ENCODE measurements around the gene VMP1. TPM values are rescaled to one million over a fixed set of nuclear protein-coding genes. Genes with fewer than 3 reads are reported as not detected.

The VMP1 gene
- total and polyA plus RNA-seq, 2 of the 13 experiments (the other 11 are each of a cell fraction or from before 2014, with no cell fraction given), result 186 to 271 TPM

DNA sequence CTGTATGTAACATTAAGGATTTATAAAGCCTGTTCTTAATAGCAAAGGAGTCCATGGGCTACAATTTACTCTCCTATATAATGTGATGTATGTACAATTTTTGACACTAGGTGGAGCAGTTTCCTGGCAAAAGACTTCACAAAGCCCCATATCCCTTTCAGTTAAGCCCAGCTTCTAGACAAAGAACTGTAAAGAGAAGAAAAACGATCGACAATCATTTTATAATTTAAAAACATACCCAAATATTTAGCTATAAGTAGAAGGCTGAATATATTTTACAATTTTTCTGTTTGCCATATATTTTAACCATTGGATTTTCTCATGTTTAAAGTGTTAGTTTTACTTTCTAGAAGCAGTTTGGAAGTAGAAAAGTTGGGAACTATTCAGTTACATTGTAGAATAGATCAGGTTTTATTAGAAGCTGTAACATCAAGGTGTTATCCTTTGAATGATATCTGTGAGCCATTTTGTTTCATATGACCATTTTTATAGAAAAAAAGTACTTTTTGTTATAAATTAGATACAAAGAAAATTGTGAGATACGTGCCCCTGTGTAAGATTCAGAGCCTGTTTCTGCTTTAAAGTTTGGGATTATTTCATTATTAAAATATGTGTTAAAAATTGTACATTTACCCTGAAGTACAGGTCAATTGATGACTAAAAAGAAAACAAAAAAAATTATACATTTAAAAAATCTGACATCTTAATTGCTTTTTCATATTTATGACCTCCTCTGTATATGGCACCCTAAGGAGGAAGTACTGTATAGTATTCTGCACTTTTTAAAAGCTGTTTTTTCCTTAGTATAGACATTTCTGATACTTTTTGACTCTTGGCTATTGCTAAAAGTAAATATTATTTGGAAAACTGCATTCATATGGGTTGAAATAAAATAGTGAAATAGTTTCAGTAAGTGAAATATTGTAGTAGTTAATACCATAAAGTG, 46.3 kb downstream of the VMP1 start:
- Histone ChIP-seq H4K20me1 (ENCODE audit: insufficient read depth, low read length) (no peaks in the 10 kb centered on the region), H2AFZ (ENCODE audit: low read length) (no peak overlapping the region), H3K9me3 (ENCODE audit: low read length) (no peaks in the 10 kb centered on the region), H3K4me1 (ENCODE audit: insufficient read depth, low read length) (peaks cover 82% of the 10 kb centered on the region), H3K36me3 (replicated peaks in 1 of 2; ENCODE audit: control insufficient read depth in 1 of 2, insufficient read depth in 2 of 2, low read length in 2 of 2) (peaks cover 0 to 12% of the 10 kb centered on the region in 2 experiments; a peak in 2 of 5 replicates), H3K9ac (ENCODE audit: insufficient read depth, low read depth, low read length) (peak overlapping the region; percentile 55), H3K4me2 (ENCODE audit: low read depth, low read length) (peak overlapping the region; percentile 50), H3K79me2 (ENCODE audit: insufficient read depth, low read length) (peaks cover 6% of the 10 kb centered on the region), H3K27me3 (ENCODE audit: control insufficient read depth in 1 of 2, insufficient read depth in 2 of 2, low read length in 2 of 2) (no peaks in the 10 kb centered on the region), H3K4me3 (replicated peaks in 1 of 3; ENCODE audit: insufficient read depth in 1 of 3, low read depth in 2 of 3, low read length in 3 of 3) (no peak overlapping the region; a peak in 1 of 6 replicates), H3K27ac (ENCODE audit: extremely low read length, insufficient read depth, low read length) (peak overlapping the region; percentile 82)
- DNase-seq (ENCODE audit: low spot score) (peak; percentile 88), ATAC-seq (peak; percentile 84), FAIRE-seq (peak; percentile 21)
- TSS peak; percentile 99 for BruUV-seq (replicated peaks)
- ChIA-PET CTCF (ENCODE audit: low intra/inter-chr PET ratio, low total read pairs) (interaction anchor here (0.7 to 4.0 kb wide), 7 partner anchors 76 to 108 kb away, joined by 3 to 30 read pairs (median 8); no protein-coding TSS in a partner anchor), POLR2A (interaction anchor here (1.0 to 6.8 kb wide), 12 partner anchors 9 to 140 kb away, joined by 3 to 400 read pairs (median 8); partner anchors contain the start of genes PTRH2 and VMP1)
- intact Hi-C loops (cut with micrococcal nuclease; ENCODE audit: unreplicated experiment), result loop anchor here (1.0 to 5.0 kb wide), 6 partner anchors 33 to 284 kb away; no protein-coding TSS in a partner anchor
- in situ Hi-C loops (cut with HindIII; ENCODE audit: extremely low pct_ligation_motif_present, low pct_unique_long_range_greater_than_20kb), result no loop called here
- WGBS (ENCODE audit: low lambda C conversion rate), result 34% methylated on average over 3 of the region's 3 CpGs
- TF ChIP-seq RARG (CRISPR knock-in tag; IDR thresholded peaks at IDR 0.05; ENCODE audit: low read depth) (no peak), ZFP41 (CRISPR knock-in tag; IDR thresholded peaks at IDR 0.05; ENCODE audit: borderline replicate concordance) (no peak), TSC22D2 (CRISPR knock-in tag; IDR thresholded peaks at IDR 0.05; ENCODE audit: borderline replicate concordance) (no peak), MEIS2 (CRISPR knock-in tag; IDR thresholded peaks at IDR 0.05) (no peak), PRMT3 (CRISPR knock-in tag; IDR thresholded peaks at IDR 0.05; ENCODE audit: borderline replicate concordance, low read depth) (no peak), ZNF549 (CRISPR knock-in tag; IDR thresholded peaks at IDR 0.05) (no peak), ZNF891 (CRISPR knock-in tag; IDR thresholded peaks at IDR 0.05) (no peak), KDM2A (CRISPR knock-in tag; IDR thresholded peaks at IDR 0.05; ENCODE audit: borderline replicate concordance, low read depth) (no peak), SAP130 (CRISPR knock-in tag; IDR thresholded peaks at IDR 0.05; ENCODE audit: low read depth) (peak; percentile 49; the same call in 1 of the 2 replicates), ZNF367 (CRISPR knock-in tag; IDR thresholded peaks at IDR 0.05; ENCODE audit: borderline replicate concordance) (no peak), CBX5 (CRISPR knock-in tag; IDR thresholded peaks at IDR 0.05; ENCODE audit: borderline replicate concordance) (no peak), MED1 (CRISPR knock-in tag; IDR thresholded peaks at IDR 0.05) (peak; percentile 43), GATAD2A (CRISPR knock-in tag; IDR thresholded peaks at IDR 0.05) (peak; percentile 70; the same call in 1 of the 2 replicates), HMG20A (CRISPR knock-in tag; IDR thresholded peaks at IDR 0.05; ENCODE audit: borderline replicate concordance) (0 out of 2 replicates have a peak, but pooled peaks have one; percentile 26), ZBTB20 (CRISPR knock-in tag; IDR thresholded peaks at IDR 0.05; ENCODE audit: borderline replicate concordance, low read depth) (no peak), SP1 (IDR thresholded peaks at IDR 0.05) (no peak), SP1 (CRISPR knock-in tag; IDR thresholded peaks at IDR 0.05) (no peak), ZFP37 (CRISPR knock-in tag; IDR thresholded peaks at IDR 0.05; ENCODE audit: borderline replicate concordance) (no peak), CSRNP1 (CRISPR knock-in tag; IDR thresholded peaks at IDR 0.05) (no peak)
- TF ChIP-seq, protein P1, sequence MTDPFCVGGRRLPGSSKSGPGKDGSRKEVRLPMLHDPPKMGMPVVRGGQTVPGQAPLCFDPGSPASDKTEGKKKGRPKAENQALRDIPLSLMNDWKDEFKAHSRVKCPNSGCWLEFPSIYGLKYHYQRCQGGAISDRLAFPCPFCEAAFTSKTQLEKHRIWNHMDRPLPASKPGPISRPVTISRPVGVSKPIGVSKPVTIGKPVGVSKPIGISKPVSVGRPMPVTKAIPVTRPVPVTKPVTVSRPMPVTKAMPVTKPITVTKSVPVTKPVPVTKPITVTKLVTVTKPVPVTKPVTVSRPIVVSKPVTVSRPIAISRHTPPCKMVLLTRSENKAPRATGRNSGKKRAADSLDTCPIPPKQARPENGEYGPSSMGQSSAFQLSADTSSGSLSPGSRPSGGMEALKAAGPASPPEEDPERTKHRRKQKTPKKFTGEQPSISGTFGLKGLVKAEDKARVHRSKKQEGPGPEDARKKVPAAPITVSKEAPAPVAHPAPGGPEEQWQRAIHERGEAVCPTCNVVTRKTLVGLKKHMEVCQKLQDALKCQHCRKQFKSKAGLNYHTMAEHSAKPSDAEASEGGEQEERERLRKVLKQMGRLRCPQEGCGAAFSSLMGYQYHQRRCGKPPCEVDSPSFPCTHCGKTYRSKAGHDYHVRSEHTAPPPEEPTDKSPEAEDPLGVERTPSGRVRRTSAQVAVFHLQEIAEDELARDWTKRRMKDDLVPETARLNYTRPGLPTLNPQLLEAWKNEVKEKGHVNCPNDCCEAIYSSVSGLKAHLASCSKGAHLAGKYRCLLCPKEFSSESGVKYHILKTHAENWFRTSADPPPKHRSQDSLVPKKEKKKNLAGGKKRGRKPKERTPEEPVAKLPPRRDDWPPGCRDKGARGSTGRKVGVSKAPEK (CRISPR knock-in tag; IDR thresholded peaks at IDR 0.05; ENCODE audit: borderline replicate concordance), result no peak
